Measurements from ENCODE around the gene ABI3.

- no peak for TF ChIP-seq SIN3A (IDR thresholded peaks at IDR 0.05; ENCODE audit: borderline replicate concordance, insufficient read depth, low read length)
- no peak for TF ChIP-seq TAF1 (IDR thresholded peaks at IDR 0.05; ENCODE audit: borderline replicate concordance, insufficient read depth, low read length)
- no peak for TF ChIP-seq POLR2AphosphoS5 (IDR thresholded peaks at IDR 0.05; ENCODE audit: low read depth, low read length)
- no peak for TF ChIP-seq FOXP2 (optimal IDR thresholded peaks at IDR 0.05; ENCODE audit: borderline replicate concordance, extremely low read depth, extremely low read length, insufficient read depth)
Measured at GRCh38 chr17:49196520-49196919, 14.0 kb upstream of the ABI3 start.
